HG02938 (cell line): ENCODE results near the gene JARID2.

Experiments used
- ATAC-seq: cut with Tn5 transposase; IDR thresholded peaks from one replicate; pipeline ENCODE4 v1.9.1; 2021; ENCODE audit warnings: mild to moderate bottlenecking, moderate library complexity; ENCODE audit not compliant: unreplicated experiment

JARID2 gene

DNA sequence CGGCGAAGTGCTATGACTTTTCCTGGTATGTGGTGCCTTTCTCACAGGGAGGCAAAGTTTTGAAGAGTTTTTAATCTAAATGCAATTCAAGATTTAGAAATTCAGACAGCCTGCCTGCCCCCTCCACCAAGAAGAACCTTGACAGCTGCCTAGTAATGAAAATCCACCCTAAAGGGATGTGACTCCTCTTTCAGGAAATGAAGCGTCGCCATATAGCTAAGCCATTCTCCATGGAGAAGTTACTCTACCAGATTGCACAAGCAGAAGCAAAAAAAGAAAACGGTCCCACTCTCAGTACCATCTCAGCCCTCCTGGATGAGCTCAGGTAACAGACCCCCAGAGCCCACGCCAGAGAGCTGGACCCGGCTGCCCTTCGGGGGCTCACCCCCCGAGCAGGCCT, 266.9 kb downstream of the JARID2 start:
- no peak for ATAC-seq

DNA sequence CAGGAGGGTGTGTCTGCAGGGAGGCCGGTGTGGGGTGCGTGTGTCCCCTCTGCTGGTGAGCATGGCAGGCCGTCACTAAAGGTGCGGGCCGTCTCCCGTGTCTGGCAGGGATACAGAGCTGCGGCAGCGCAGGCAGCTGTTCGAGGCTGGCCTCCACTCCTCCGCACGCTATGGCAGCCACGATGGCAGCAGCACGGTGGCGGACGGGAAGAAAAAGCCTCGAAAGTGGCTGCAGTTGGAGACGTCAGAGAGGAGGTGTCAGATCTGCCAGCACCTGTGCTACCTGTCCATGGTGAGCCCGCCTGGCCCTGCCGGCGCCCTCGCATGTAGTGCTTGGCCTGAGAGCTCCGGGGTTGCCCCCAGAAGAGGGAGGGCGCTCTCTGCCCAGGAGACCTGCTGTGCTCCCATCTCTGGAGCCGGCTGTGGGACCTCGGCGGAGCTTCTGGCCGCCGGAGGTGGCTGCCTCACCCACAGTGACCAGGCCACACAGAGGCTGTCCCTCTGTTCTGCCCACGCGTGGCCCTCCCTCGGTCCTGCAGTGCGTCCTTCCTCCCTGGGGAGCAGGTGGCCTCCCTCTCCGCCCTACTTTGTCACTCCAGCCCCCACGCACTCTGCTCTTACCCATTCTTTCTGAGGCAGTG, 267.4 kb downstream of the JARID2 start:
- no peak for ATAC-seq

DNA sequence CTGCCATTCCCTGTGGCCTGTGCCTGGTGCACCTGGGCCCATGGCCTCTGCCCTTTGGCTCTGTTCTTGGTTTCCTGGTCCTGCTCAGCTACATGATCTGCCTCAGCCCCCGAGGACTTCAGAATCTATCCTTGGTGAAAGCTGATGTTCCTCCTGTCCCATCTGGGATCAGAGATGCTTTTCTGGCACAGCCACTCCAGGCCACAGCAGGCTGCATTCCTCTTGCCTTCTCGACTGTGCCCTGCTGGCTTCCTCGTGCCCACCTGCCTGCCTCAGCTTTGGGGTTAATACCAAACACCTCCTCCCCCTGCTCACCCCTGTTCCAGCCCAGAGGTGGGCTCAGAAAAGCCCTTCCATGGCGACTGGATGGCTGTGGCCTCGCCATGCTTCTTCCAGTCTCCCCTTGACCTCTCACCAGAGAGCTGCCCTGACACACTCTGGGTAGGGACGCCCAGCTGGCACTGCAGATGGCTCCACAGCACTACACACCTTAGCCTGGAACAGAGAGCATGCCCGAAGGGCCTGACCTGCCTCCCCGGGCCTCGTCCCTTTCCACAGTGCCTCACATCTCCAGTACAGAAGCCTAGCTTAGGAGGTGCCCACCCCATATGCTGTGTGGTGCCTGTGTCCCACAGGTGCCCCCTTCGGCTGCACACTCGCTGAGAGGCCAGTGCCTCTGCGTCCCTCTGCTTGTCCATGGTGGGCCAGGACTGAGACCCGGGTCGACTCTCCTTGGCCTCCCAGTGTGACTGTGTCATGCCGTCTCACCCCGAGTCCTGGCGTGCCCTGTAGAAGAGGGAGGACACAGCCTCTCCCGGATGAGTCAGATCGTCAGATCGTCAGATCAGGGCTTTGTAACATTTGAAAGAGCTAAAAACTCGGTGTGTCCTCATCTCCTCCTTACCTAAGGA, 268.2 kb downstream of the JARID2 start:
- no peak for ATAC-seq

DNA sequence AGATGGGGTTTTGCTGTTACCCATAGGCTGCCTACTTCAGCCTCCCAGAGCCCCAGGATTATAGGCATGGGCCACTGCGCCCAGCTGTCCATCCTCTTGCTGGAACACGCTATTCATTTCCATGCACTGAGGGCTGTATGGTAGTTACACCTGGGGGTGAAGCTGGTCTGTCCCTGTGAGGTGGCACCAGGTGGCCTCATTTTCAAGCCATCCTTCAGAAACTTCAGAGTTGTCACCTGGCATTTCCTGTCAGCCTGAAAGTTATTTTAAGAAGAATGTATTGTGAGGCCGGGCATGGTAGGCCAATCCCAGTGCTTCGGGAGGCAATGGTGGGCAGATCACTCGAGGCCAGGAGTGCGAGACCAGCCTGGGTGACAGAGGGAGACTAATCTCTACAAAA, 269.4 kb downstream of the JARID2 start:
- no peak for ATAC-seq

DNA sequence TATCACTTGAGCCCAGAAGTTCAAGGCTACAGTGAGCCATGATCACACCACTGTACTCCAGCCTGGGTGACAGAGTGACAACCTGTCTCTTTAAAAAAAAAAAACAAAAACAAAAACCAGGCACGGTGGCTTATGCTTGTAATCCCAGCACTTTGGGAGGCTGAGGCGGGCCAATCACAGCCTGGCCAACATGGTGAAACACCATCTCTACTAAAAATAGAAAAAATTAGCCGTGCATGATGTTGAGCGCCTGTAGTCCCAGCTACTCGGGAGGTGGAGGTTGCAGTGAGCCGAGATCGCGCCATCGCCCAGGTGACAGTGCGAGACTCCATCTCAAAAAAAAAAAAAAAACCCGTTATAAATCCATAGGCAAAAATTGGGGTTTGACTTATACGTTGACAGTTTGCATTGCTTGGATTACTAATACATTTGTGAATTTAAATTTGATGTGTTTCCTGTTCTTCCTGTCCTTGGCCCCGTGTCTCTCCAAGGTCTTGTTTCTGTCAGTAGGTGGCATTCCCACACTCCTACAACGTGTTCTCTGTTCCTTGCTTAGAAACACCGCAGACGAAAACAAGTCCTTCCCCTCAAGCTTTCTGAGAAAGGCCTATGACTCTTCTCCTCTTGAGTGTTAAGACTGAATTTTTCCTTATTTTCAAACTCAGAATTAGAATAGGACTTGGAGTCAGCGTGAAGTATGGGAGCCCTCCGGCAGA, 269.9 kb downstream of the JARID2 start:
- no peak for ATAC-seq

DNA sequence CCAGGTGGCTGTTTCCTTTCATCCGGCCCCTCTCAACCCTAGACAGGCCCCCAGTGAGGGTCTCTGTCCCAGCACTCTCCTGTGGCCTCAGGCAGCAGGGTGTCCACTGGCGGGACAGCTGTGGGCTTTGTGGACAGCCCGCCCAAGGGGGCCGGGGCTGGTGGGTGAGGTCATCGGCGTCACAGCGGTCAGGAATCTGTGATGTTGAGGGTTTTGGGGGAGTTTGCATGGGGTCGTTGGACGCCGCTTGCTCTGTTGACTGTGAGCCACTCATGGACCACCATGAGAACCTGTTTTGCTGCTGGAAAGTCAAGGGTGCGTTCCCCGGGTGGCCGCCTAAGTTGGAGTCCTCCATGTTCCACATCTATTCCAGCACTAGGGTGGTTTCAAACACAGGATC, 270.5 kb downstream of the JARID2 start:
- no peak for ATAC-seq

DNA sequence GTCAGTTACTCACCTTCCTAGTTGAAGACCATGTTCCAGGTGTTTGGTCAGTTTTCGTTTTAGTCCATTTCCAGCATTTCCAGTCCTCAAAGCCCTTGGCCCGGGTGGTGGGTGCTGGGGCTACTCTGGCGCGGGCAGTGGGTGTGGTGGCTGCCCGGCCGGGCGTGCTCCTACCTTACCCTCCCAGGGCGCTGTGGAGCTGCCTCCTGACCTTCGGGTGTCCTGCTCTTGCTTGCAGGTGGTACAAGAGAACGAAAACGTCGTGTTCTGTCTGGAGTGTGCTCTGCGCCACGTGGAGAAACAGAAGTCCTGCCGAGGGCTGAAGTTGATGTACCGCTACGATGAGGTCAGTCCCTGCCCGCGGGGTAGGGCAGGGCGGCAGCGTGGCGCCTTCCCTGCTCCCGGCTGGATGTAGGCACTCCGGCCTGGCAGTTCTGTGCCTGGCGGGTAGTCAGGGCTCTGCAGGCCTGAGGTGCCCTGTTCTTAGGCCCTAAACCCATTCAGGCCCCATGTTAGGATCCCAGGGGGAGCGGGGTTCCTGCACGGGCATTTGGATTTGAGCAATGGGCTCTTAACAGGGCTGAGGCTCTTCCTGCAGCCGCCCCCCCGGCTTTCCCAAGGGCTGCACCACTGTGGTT, 271.2 kb downstream of the JARID2 start:
- ATAC-seq = no peak

DNA sequence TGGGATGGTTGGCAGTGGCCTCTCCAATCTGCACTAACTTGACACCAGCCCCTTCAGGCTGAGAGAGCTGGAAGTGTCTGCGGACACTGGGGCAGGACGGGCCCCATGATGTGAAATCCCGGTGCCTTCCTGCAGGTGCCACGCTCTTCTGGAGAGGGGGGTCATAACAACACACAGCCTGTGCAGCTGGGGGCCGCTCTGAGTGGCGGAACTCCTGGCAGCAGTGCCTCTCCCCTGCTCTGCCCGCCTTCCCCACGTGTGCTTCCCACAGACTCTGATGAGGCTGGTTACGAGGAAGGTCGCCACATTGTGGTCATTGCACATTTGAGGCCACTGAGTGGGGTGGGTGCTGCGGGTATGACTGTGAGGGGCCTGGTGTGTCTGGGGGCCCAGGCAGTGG, 271.7 kb downstream of the JARID2 start:
- no peak for ATAC-seq

DNA sequence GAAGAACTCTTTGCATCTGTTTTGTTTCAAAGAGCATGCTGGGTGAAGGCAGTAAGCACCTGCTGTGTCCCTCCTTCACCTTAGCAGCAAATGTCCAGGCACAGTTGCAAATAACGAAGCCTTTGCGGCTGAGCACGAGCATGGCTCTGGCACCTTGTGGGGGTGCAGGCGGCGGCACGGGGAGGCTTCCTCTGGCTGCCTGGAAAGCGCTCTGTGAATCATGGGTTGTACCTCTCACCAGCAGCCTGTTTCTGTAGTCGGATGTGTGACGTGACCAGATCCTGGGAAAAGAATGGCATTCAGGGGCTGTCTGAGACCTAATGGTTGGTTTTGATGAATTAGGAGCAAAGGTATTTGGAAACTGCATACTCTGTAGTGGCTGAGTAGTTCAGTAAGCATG, 272.2 kb downstream of the JARID2 start:
- no peak for ATAC-seq

DNA sequence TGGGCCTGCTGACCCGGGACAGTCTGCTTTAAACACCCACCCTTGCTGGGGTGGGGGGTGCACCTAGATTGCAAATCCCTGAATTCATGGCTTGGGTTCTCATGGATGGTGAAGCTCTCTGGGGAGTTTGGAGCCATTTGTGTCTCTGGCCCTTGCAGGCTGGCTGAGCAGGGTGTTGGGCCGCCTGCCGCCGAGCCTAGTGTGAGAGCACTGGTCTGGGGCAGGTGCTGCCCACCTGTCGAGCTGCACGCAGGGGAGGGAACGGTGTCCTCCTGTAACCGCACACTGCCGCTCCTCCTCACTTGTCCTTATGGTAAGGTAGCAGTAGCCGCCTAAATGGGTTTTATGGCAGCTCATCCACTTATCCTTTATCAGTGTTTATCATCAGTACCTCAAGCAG, 273.0 kb downstream of the JARID2 start:
- no peak for ATAC-seq

DNA sequence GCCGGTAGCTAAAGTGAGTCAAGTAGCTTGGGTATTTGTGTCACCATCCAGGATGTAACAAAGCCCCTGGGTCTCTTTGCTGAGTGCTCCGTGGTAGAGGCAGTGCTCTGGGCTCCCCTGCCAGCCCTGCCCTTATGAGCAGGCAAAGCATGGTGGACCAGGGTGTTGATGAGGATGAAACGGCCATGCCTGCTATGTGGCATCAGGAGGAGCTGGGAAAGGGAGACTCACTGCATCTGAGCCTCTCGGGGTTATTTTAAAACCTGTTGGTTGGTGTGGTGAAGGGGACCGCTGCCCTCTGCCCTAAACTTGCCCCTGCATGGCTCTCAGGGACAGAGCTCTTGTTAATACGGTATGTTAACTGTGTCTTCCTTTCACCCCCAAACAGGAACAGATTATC, 273.8 kb downstream of the JARID2 start:
- no peak for ATAC-seq

DNA sequence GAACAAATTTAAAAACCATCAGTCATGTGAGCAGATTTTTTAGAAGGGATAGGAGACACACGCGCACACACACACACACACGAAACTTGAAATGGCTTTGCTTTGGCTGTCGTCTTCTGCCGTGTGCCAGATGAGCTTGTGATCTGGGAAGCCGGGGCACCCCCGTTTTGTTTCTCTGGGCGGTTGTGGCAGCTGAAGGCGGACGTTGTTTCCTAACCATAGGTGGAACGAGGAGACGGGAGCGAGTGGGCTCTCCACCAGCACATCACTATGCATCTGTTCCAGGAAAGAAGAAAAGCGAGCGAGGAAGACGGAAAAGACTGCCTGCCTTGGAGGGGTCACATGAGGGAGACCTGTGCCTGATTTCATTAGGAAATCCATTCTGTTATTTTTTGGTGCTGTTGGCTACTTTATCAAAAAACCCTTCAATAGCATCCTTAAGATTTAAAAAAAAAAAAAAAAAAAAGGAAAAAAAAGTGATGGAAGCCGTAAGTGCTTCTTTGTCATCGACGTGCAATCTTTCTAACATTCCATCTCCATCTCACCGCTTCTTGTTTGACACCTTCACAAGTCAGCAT, 274.8 kb downstream of the JARID2 start:
- ATAC-seq = no peak

DNA sequence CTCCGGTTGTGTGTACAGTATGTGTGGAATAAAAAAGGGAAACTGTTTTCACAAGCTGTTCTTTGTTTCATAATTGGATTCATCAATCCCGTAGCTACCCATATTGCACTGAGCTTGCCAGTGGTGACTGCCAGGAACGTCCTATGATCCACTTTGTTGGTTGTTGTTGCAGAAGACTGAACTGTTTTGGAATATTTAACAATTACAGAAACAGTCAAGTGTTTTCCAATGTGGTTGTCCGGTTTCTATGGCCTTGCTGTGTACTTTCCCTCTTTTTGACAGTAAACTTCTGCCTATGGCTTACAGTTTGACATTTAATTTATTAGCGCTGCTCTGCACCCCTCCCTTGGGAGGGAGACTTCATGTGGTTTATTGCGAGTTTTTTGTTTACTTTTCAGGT, 275.7 kb downstream of the JARID2 start:
- ATAC-seq = no peak

DNA sequence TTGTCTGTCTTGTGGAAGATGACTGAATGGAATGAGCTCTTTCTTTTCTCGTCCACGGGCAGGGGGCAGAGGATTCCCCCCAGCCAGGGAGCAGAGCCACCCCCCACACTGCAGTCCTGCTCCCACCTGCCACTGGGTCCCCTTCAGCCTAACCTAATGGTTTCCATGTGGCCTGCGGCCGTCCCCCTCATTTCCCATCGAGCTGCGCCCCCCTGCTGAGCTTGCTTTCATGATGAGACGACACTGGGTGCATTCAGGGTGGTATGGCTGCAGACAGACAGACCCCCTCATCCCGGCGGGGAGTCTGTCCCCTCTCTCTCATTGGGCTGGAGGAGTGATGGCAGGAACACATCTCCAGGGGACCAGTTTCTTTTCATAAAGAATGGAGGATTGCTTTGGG, 276.2 kb downstream of the JARID2 start:
- no peak for ATAC-seq

DNA sequence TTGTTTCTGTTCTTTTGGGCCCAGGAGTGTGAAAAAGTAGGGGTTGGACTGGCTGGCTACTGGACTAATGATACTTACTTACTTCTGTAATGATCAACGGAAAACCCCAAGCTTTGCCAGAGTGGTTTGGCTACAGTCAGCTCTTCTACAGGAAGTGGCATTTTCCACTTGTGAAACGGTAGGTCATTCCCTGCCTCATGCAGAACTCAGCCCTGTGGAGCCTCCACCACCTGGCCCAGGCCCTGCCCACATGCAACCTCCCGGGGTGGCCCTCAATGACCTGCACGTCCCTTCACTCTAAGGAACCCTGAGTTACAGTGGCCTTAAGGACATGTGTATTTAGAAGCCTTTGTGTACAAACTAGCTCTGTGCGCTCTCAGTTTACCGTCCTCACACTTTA, 276.6 kb downstream of the JARID2 start:
- no peak for ATAC-seq

DNA sequence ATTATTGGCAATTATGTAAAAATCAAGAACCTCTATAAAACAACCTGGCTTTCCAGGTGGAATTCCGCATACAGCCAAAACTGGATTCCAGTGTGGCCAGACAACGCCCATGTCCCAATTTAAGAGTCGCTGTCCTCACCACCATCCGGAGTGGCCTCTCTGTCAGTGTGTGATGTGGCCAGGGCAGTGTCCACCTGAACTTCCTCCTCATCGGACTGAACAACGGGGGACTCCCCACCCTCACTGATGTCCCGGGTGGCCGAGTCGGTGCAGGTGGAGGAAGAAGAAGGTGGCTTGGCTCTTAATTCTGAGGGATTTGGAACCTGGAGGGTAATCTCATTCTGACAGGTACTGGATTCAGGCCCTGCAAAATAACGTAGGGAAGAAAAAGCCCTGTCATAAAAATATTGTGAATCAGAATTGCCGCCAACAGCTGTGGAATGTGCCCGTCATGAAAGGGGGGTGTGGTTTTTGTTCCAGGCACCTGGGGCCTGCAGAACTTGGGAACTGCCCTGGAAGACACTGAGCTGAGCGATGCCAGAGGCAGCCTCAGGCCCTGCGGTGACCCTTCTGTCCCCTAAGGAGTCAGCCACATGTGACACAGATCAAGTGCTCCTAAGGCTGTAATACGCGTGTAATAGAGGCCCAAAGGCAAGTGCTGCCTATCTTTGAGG, 277.1 kb downstream of the JARID2 start:
- no peak for ATAC-seq

DNA sequence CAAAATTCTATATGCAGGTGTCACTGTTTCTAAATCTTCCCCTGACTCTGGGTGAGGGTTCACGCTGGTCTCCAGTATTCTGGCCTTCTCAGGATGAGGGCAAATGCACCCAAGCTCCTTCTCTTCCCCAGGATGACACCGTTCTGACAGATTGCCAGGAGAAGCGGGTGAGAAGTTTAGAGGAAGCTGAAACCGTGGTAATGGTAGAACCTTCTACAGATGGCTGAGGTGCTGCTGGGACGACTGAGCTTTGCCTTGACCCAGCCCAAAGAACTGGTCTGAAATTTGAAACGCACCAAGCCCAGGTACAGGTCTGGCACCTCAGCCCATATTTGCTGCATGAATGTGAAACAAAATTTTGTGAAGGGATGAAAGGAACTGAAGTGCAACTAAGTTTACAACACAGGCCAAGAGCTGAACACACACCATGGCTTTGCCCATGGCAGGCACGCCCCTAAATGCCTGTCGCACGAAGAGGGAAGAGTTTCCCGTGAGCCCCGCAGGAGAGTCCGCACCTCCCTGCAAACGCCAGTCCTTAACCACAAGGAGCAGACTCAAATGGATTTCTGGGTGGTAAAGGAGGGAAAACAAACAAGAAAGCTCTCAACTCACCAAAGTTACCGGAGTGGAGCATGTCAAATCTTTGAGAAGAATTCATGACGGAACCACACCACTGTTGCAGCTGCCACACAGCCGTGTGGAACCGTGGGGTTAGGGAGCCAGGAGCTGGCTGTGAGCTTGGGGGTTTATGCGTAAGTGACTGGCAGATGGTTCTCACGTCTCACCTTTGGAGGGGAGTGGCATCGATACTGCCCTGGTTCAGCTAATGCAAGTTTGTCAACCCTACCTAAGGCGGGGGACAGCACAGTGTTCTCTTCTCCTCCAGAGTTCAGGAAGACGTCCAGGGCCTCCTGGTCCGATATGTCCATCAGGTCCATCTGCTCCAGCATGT, 278.1 kb downstream of the JARID2 start:
- ATAC-seq = no peak

DNA sequence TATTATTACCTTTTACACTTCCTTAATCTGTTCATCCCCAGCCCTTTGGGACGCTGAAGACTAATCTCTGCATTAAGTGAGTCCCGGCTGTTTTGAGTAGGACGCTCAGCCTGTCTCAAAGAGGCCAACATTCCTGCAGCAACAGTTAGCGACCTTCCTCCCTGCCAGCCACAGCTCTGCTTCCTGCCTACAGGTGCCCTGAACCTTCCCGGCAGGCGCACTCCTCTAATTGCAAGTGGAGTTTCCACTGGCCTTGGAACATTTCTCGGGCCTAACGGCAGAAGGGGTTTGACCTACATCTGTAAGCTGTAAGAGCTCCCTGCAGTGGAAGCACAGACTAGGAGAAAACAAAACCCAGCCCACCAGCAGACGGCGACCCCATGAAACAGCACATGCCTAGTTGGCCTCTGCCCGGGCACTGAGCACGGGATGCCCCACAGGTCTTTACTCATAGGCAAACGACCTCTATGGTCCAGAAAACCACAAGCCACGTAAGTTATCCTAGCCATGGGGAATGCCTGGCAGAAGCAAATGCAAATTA, 279.1 kb downstream of the JARID2 start:
- ATAC-seq = no peak

DNA sequence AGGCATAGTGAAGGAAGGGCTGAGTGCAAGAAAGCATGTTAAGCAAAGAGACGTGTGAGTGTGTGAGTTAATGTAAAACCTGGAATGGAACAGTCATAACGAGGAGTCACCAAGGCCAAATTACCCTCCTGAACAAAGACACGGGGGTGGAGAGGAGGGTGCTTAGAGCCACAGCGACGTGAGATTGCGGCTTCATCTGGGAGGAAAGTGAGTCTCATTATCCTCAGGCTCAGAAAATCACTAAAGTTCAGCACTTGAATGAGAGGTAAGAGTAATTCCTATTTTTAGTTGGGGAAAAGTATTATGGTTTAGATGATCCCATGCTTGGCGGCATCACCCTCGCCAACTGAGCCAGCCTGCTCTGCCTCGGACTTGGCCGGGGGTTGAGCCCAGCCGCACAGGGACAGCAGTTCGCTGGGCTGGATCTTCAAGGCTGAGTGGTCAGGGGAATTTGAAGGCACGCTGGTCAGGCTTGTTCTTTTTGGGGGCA, 280.4 kb downstream of the JARID2 start:
- no peak for ATAC-seq
